Tibial nerve (tissue), 4 donors: ENCODE measurements around the gene CCNB1.

Experiments used
- CTCF ChIP-seq, 5 experiments: fragments of 200-600 bp in 3 of 5; fragments of 450-650 bp in 2 of 5; sonication (generic) in 3 of 5; IDR thresholded peaks; one replicate each; pipeline ENCODE4 v1.5.1; 2016 to 2019; ENCODE audit warnings: antibody characterized with exemption in 5 of 5, mild to moderate bottlenecking in 3 of 5, moderate library complexity in 2 of 5
- EP300 ChIP-seq, 2 donors: sonication (generic); formaldehyde crosslinking; IDR thresholded peaks; one replicate each; pipeline ENCODE4 v1.6.1; 2017; ENCODE audit warnings: antibody characterized with exemption in 2 of 2, mild to moderate bottlenecking in 1 of 2
- POLR2A ChIP-seq, 2 donors: fragments of 450-650 bp; IDR thresholded peaks; one replicate each; pipeline ENCODE4 v1.6.1; 2017; ENCODE audit warnings: antibody characterized with exemption in 2 of 2, mild to moderate bottlenecking in 2 of 2, moderate library complexity in 2 of 2

- no peak for TF ChIP-seq CTCF (IDR thresholded peaks at IDR 0.05)
- TF ChIP-seq EP300 (IDR thresholded peaks at IDR 0.05) = no peak
- no peak for TF ChIP-seq POLR2A (IDR thresholded peaks at IDR 0.05)
These were observed 17.3 kb upstream of the CCNB1 start for GRCh38 chr5:69149676-69150010.
